GM12864 (cell line): ENCODE data around the gene AKR7A3.

Experiments
- DNase-seq: peaks from one replicate; pipeline ENCODE4 v3.0.0-alpha.2; 2011; ENCODE audit warnings: low read depth
- H3K4me3 ChIP-seq: 2 replicates; pipeline ENCODE4 v1.5.1; 2011; ENCODE audit warnings: mild to moderate bottlenecking, low read depth, low read length, control low read depth
- TF ChIP-seq, protein P1 (sequence below): IDR thresholded peaks from 2 replicates; pipeline ENCODE4 v1.5.1; 2011; ENCODE audit warnings: low read depth, mild to moderate bottlenecking, moderate library complexity, low read length, control low read depth, inconsistent platforms; ENCODE audit errors: missing control alignments

Gene AKR7A3

DNA sequence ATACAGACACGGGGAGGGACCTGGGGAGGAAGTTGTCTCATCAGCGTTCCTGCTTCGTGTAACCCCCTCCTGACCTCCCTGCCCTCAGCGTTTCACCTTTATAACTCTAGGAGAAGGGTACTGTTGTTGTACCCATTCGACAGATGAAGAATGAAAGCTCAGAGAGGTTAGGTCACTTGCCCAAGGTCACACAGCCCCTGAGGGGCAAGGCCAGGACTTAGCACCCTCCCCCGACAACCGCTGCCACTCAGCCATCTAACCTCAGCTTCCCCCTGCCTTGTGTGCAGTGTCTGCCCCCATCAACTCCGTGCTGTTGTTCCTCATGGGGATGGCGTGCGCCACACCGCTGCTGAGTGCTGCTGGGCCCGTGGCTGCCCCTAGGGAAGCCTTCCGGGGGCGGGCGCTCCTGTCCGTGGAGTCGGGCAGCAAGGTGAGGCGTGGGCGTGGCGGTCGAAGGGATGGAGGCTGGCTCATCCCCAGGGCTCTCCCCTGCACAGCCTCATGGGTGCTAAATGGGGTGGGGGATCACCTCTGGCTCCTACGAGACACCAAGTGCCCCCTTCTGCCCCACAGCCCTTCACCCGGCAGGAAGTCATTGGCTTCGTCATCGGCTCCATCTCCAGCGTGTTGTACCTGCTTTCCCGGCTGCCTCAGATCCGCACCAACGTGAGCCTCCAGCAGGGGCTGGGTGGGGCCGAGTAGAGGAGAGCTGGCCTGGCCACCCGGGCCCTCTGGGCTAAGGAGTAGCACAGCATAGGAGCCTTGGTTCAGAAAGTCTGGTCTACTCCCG lies 37.6 kb upstream of the AKR7A3 start:
- H3K4me3 ChIP-seq, result no peak overlapping the region
- DNase-seq, result no peak
- TF ChIP-seq, protein P1, sequence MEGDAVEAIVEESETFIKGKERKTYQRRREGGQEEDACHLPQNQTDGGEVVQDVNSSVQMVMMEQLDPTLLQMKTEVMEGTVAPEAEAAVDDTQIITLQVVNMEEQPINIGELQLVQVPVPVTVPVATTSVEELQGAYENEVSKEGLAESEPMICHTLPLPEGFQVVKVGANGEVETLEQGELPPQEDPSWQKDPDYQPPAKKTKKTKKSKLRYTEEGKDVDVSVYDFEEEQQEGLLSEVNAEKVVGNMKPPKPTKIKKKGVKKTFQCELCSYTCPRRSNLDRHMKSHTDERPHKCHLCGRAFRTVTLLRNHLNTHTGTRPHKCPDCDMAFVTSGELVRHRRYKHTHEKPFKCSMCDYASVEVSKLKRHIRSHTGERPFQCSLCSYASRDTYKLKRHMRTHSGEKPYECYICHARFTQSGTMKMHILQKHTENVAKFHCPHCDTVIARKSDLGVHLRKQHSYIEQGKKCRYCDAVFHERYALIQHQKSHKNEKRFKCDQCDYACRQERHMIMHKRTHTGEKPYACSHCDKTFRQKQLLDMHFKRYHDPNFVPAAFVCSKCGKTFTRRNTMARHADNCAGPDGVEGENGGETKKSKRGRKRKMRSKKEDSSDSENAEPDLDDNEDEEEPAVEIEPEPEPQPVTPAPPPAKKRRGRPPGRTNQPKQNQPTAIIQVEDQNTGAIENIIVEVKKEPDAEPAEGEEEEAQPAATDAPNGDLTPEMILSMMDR, result no peak

DNA sequence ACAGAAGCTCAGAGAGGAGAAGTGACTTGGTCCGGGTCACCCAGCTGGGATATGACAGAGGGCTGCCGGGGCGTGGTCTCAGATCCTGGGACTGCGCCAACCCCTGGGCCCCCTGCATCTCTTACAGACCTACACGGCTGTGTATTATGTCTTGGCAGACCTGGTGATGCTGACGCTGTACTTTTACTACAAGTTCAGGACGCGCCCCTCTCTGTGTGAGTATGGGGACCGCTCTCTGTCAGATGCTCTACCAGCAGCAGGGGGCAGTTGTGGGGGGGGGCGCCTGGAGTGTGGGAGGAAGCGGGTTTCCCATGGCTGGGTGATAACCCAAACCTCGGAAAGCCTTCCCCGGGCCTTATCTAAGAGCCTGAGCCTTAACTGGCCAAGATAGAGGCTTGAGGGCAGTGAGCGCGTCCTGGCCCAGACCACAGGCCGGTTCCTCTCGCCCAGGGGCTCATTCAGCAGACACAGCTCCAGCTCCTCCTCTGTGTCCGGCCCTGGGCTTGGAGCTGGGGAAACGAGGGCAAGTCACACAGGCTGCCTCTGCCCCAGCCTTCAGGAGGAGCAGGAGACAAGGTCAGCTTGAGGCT lies 36.9 kb upstream of the AKR7A3 start:
- DNase-seq, result no peak
- TF ChIP-seq, protein P1, result no peak
- no peak overlapping the region for H3K4me3 ChIP-seq

GRCh38 chr1:19324665-19324990 lies 36.1 kb upstream of the AKR7A3 start:
- TF ChIP-seq, protein P1, result no peak
- DNase-seq, result no peak
- no peak overlapping the region for H3K4me3 ChIP-seq

DNA sequence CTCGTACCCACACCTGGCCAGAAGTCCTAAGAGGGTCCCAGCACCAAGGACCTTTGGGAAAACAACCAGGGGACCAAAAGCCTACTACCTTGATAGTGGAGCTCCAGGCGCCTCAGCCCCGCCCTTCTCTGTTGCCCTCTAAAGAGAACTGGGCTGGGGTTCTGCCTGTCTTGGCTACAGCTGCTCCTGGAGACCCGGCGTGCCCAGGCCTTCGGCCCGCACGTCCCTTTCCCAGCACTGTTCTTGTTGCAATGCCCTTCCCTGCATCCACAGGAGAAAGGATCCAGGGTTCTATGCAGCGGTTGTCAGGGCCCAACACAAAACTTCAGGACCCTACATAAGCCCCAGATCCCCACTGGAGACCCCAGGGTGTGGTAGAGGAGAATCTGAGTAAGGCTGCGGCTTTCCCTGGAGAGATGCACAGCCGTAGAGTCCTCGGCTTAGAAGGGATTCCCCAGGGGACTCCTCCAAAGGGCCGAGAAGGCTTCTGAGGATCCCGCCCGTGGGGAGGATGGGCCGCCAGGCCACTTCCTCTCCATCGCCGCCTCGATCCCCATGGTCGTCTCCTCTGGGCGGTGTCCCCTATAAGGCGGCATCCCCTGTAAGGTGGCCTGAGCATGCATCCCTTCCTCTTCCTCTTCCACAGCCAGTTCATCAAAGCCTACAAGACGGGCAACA lies 35.6 kb upstream of the AKR7A3 start:
- no peak for DNase-seq
- H3K4me3 ChIP-seq, result no peak overlapping the region
- TF ChIP-seq, protein P1, result no peak

GRCh38 chr1:19322481-19322880 lies 33.9 kb upstream of the AKR7A3 start:
- TF ChIP-seq, protein P1, result no peak
- no peak for DNase-seq

GRCh38 chr1:19321071-19321470 lies 32.5 kb upstream of the AKR7A3 start:
- no peak overlapping the region for H3K4me3 ChIP-seq
- DNase-seq, result no peak
- TF ChIP-seq, protein P1, result no peak

More at GRCh38 chr1:19322481-19322880, 33.9 kb upstream of the AKR7A3 start:
- no peak overlapping the region for H3K4me3 ChIP-seq
